Spinal cord (tissue), 10 donors: ENCODE data around the gene NRM. TPM values are rescaled to one million over a fixed set of nuclear protein-coding genes. Genes with fewer than 3 reads are reported as not detected.
A peak's percentile ranks its signal among the peaks of the same experiment; 100 is the strongest.

Experiments
- DNase-seq, 6 donors: peaks; one replicate each; pipeline versions ENCODE4 v3.0.0 to v3.0.0-alpha.2; 2013 to 2015; ENCODE audit warnings: low spot score in 6 of 6, low read depth in 4 of 6
- H3K27ac ChIP-seq: one replicate; pipeline ENCODE4 v1.5.1; 2013; ENCODE audit warnings: low read depth, low read length, control low read depth
- H3K27me3 ChIP-seq: one replicate; pipeline ENCODE4 v1.6.1; 2013; ENCODE audit warnings: low read length; ENCODE audit not compliant: control insufficient read depth, insufficient read depth
- H3K36me3 ChIP-seq: one replicate; pipeline ENCODE4 v1.6.1; 2013; ENCODE audit warnings: low read length; ENCODE audit not compliant: control insufficient read depth, insufficient read depth
- H3K4me1 ChIP-seq: one replicate; pipeline ENCODE4 v1.6.1; 2013; ENCODE audit warnings: low read length; ENCODE audit not compliant: control insufficient read depth, insufficient read depth
- H3K4me3 ChIP-seq: one replicate; pipeline ENCODE4 v1.5.1; 2013; ENCODE audit warnings: low read depth, low read length, control low read depth
- H3K9me3 ChIP-seq: one replicate; pipeline ENCODE4 v1.6.1; 2013; ENCODE audit warnings: low read length; ENCODE audit not compliant: control insufficient read depth, insufficient read depth
- WGBS: methylation state at CpG from one replicate; pipeline ENCODE4 v1.1.5; 2013; ENCODE audit warnings: missing lambda C conversion rate; ENCODE audit not compliant: insufficient coverage; 5-methylcytosine and 5-hydroxymethylcytosine counted together
- polyA plus RNA-seq, 2 donors: library from polyadenylated mRNA; unstranded; fragments of 120-200 nt; gene quantifications; one replicate each; pipeline ENCODE4 v1.2.1, GENCODE V29; 2013; ENCODE audit not compliant: insufficient read length in 2 of 2
- total RNA-seq, 2 donors: library from RNA; depleted of rRNA in 1 of 2; stranded (reverse); fragments of 120-200 nt in 1 of 2; fragments of >200 nt in 1 of 2; gene quantifications; one replicate each; pipeline versions ENCODE4 v1.2.3 to v1.2.4, GENCODE V29; 2013 to 2014
- donor health status: healthy.

Gene NRM
- total and polyA plus RNA-seq, 4 donors = 1.9 to 23.6 (median 13.5) TPM

- WGBS = 89% methylated on average over 11 of the region's 19 CpGs
- H3K4me1 ChIP-seq = no peaks in the 10 kb centered on the region
- no peak overlapping the region for H3K27ac ChIP-seq
- H3K27me3 ChIP-seq = no peaks in the 10 kb centered on the region
- no peak overlapping the region for H3K4me3 ChIP-seq
- no peak for DNase-seq
- no peaks in the 10 kb centered on the region for H3K9me3 ChIP-seq
- H3K36me3 ChIP-seq = peaks cover 94% of the 10 kb centered on the region
These were observed 35.7 kb downstream of the NRM start for GRCh38 chr6:30654798-30655742.

- 90% methylated on average over 6 of the region's 12 CpGs for WGBS
- Histone ChIP-seq H3K9me3 (no peaks in the 10 kb centered on the region), H3K4me1 (peaks cover 13% of the 10 kb centered on the region), H3K36me3 (peaks cover 64% of the 10 kb centered on the region), H3K27ac (no peak overlapping the region), H3K4me3 (no peak overlapping the region), H3K27me3 (no peaks in the 10 kb centered on the region)
- DNase-seq = no peak
These were observed 39.6 kb downstream of the NRM start for GRCh38 chr6:30651143-30651542.

GRCh38 chr6:30647242-30648116, 43.3 kb downstream of the NRM start:
- Histone ChIP-seq H3K27ac (peak overlapping the region; percentile 90), H3K27me3 (no peaks in the 10 kb centered on the region)
- under 1% methylated on average over 72 of the region's 78 CpGs for WGBS

GRCh38 chr6:30646450-30647241, 44.1 kb downstream of the NRM start, which contains the start of gene C6orf136:
Gene C6orf136 (plus strand): TSS chr6:30647133. CDS start chr6:30647232, 99 bp downstream.
- peak; percentile 84 to 99 (median 90) for DNase-seq
- H3K4me3 ChIP-seq = peak within 1 kb of the TSS; percentile 89
- WGBS = 12% methylated on average over 25 of the region's 37 CpGs
- peak within 1 kb of the TSS; percentile 90 for H3K27ac ChIP-seq
- H3K36me3 ChIP-seq = peaks cover 60% of the 10 kb centered on the region
- no peaks in the 10 kb centered on the region for H3K27me3 ChIP-seq
- peaks cover 13% of the 10 kb centered on the region for H3K4me1 ChIP-seq
- H3K9me3 ChIP-seq = no peaks in the 10 kb centered on the region

More at GRCh38 chr6:30647242-30648116, 43.3 kb downstream of the NRM start:
- peak overlapping the region; percentile 89 for H3K4me3 ChIP-seq
- H3K9me3 ChIP-seq = no peaks in the 10 kb centered on the region
- peaks cover 13% of the 10 kb centered on the region for H3K4me1 ChIP-seq
- DNase-seq = peak; percentile 70 to 98 (median 80)
- H3K36me3 ChIP-seq = peaks cover 61% of the 10 kb centered on the region

GRCh38 chr6:30645989-30646388, 44.8 kb downstream of the NRM start:
- Histone ChIP-seq H3K36me3 (peaks cover 60% of the 10 kb centered on the region), H3K4me1 (peaks cover 13% of the 10 kb centered on the region), H3K27me3 (no peaks in the 10 kb centered on the region), H3K27ac (no peak overlapping the region), H3K4me3 (no peak overlapping the region), H3K9me3 (no peaks in the 10 kb centered on the region)
- no CpG with 5 or more reads among the region's 1 CpG for WGBS
- DNase-seq = no peak

- Histone ChIP-seq H3K36me3 (peaks cover 63% of the 10 kb centered on the region), H3K4me1 (peaks cover 13% of the 10 kb centered on the region), H3K4me3 (no peak overlapping the region), H3K27ac (no peak overlapping the region), H3K27me3 (no peaks in the 10 kb centered on the region), H3K9me3 (no peaks in the 10 kb centered on the region)
- WGBS = 86% methylated on average over 5 of the region's 5 CpGs
- DNase-seq = no peak
These were observed 46.0 kb downstream of the NRM start for GRCh38 chr6:30644769-30645168.

- no peaks in the 10 kb centered on the region for H3K27me3 ChIP-seq
- no peak overlapping the region for H3K4me3 ChIP-seq
- peaks cover 70% of the 10 kb centered on the region for H3K36me3 ChIP-seq
- peaks cover 13% of the 10 kb centered on the region for H3K4me1 ChIP-seq
- H3K9me3 ChIP-seq = no peaks in the 10 kb centered on the region
- 100% methylated on average over 2 of the region's 2 CpGs for WGBS
- no peak overlapping the region for H3K27ac ChIP-seq
- no peak for DNase-seq
These were observed 47.1 kb downstream of the NRM start for GRCh38 chr6:30643656-30644055.

- Histone ChIP-seq H3K27me3 (no peaks in the 10 kb centered on the region), H3K4me1 (peaks cover under 1% of the 10 kb centered on the region), H3K27ac (no peak overlapping the region), H3K36me3 (peaks cover 86% of the 10 kb centered on the region), H3K4me3 (no peak overlapping the region), H3K9me3 (no peaks in the 10 kb centered on the region)
- DNase-seq = no peak
- WGBS = 100% methylated on average over 1 of the region's 1 CpG
These were observed 49.7 kb downstream of the NRM start for GRCh38 chr6:30641048-30641447.

GRCh38 chr6:30640481-30640880, 50.3 kb downstream of the NRM start:
- WGBS = 92% methylated on average over 5 of the region's 10 CpGs
- H3K27ac ChIP-seq = no peak overlapping the region

More at GRCh38 chr6:30640481-30640880, 50.3 kb downstream of the NRM start:
- H3K4me1 ChIP-seq = no peaks in the 10 kb centered on the region
- H3K36me3 ChIP-seq = peaks cover 86% of the 10 kb centered on the region
- no peaks in the 10 kb centered on the region for H3K27me3 ChIP-seq
- H3K9me3 ChIP-seq = no peaks in the 10 kb centered on the region
- DNase-seq = no peak
- H3K4me3 ChIP-seq = no peak overlapping the region
